ENCODE results near the gene LPP. TPM values are rescaled to one million over a fixed set of nuclear protein-coding genes. Genes with fewer than 3 reads are reported as not detected.
A peak's percentile ranks its signal among the peaks of the same experiment; 100 is the strongest.

Gene LPP
- total RNA-seq, 2 donors from 2014 or later = 46.6 to 92.4 TPM

DNA sequence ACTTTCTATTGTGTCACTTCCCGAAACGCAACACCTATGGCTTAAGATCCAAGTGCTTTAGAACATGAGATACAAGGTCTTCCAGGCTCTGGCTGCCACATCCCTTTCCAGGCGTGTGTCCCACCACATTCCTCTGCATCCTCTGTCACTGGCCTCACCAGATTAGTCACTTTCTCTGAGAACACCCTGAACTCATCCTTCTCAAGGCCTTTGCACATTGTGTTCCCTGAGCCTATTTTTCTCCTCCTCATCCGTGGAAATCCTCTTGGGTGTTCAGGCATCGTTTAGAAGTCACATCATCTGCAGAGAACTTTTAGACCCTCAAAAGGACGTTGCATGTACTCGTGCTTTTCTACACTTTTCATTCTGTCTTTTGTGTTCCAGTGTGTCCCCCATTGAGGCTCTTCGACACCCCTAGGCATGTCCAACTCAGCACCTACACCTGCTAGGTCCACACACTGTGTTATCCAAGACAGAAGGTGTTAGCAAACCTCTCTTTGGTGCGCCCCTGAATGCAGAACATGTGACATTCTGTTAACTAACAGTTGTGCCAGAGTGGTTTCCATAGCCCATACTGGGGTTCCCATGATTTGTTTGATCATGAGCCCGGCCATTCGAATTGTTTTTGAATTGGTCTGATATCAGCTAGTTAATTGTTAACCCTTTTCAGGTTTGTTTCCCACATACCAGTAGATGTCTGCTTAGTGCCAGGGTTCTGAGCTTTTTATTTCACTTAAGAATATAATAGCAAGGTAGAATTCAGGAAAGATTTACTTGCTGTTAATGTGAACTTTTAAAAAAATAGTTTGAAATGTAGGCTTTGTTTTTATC lies 67.2 kb downstream of the LPP start:
- peaks cover 17% of the 10 kb centered on the region for H3K36me3 Mint-ChIP-seq (ENCODE audit: low read depth)
- no peak overlapping the region for H3K4me3 Mint-ChIP-seq
- ATAC-seq (replicated peaks) = no peak
- H3K27ac Mint-ChIP-seq = no peak overlapping the region
- H3K9me3 Mint-ChIP-seq = no peaks in the 10 kb centered on the region
- peaks cover 11% of the 10 kb centered on the region for H3K4me1 Mint-ChIP-seq
- H3K27me3 Mint-ChIP-seq = no peaks in the 10 kb centered on the region

DNA sequence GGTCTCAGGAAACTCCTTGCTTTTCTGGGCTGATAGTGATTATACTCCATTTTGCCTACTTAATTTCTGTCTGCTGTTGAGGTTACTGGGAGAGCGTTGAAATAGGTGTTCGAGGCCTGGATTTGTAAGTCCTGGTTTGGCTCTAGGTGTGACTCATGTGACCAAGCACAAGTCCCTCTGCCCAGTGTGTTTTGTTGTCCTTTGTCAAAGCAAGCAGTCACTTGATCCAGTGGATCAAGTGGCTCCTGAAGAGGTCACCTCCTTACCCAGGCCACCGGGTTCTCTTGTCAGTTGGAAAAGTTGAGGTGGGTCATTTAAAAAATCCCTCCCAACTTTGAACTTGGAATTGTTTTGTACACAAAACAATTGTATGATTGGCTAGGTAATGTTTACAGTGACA lies 70.0 kb downstream of the LPP start:
- Mint-ChIP-seq H3K36me3 (ENCODE audit: low read depth) (peaks cover 24% of the 10 kb centered on the region), H3K27me3 (no peaks in the 10 kb centered on the region), H3K4me3 (no peak overlapping the region), H3K4me1 (peaks cover 5% of the 10 kb centered on the region), H3K27ac (no peak overlapping the region), H3K9me3 (no peaks in the 10 kb centered on the region)
- ATAC-seq (replicated peaks) = no peak

DNA sequence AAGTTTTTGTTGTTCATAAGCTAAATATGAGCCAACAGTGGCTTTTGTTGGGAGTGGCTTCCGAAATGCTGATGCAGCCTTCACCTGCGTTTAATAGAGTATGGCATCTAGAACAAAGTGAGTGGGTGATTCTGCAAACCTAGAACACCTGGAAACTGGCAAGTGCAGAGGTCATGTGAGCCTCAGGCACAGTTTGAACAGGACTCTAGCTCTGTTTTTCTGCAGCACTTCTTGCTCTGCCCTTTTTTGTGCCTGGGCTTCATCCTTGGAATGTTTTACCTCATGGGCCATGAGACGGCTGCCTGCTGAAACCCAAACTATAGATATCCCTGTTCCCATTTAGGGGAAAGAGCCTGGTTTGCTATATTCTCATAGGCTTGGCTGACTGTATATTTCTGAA lies 73.5 kb downstream of the LPP start:
- no peaks in the 10 kb centered on the region for H3K27me3 Mint-ChIP-seq
- H3K4me3 Mint-ChIP-seq = no peak overlapping the region
- no peak for ATAC-seq (replicated peaks)
- no peaks in the 10 kb centered on the region for H3K9me3 Mint-ChIP-seq
- H3K36me3 Mint-ChIP-seq (ENCODE audit: low read depth) = peaks cover 49% of the 10 kb centered on the region
- no peak overlapping the region for H3K27ac Mint-ChIP-seq
- H3K4me1 Mint-ChIP-seq = no peaks in the 10 kb centered on the region

DNA sequence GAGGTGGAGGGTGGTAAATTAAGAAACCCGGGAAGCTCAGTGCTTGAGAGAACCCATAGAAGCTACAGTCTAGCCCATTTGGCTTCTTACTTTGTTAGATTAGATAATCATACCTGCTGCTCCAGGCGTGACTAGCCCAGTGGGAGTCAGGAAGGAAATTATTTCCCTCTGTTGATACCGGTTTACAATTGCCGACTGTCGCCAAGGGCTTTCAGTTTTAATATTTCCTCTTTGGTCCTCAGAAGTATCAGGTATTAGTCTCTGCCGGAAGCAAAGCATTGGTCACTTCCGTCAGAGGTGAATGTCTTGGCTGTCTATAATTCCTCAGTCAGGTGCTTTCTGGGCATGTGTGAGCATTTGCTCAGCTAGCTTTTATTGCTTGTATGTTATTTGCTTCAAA lies 75.2 kb downstream of the LPP start:
- peaks cover 6% of the 10 kb centered on the region for H3K4me1 Mint-ChIP-seq
- no peak overlapping the region for H3K4me3 Mint-ChIP-seq
- no peak overlapping the region for H3K27ac Mint-ChIP-seq
- no peaks in the 10 kb centered on the region for H3K9me3 Mint-ChIP-seq
- ATAC-seq (replicated peaks) = no peak
- H3K36me3 Mint-ChIP-seq (ENCODE audit: low read depth) = peaks cover 49% of the 10 kb centered on the region
- H3K27me3 Mint-ChIP-seq = no peaks in the 10 kb centered on the region

DNA sequence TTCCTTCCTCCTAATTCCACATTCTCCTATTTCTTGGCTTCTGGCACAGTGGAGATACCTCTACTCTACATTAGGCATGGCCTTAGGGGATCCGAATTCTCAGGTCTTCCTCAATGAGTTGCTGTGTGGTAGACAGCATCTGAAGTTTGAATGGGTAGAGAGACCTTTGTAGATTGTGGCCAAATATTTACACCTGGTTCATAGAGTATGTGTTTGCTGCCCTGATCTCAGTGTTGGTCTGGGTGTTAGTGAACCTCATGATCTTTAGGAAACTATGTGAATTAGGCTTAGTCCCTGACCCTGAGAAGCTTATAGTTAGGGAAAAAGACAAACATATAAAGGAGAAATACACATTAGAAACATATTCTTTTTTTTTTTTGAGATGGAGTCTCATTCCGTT lies 75.8 kb downstream of the LPP start:
- no peaks in the 10 kb centered on the region for H3K9me3 Mint-ChIP-seq
- ATAC-seq (replicated peaks) = no peak
- H3K36me3 Mint-ChIP-seq (ENCODE audit: low read depth) = peaks cover 45% of the 10 kb centered on the region
- H3K4me3 Mint-ChIP-seq = no peak overlapping the region
- peaks cover 9% of the 10 kb centered on the region for H3K4me1 Mint-ChIP-seq
- no peaks in the 10 kb centered on the region for H3K27me3 Mint-ChIP-seq
- no peak overlapping the region for H3K27ac Mint-ChIP-seq

DNA sequence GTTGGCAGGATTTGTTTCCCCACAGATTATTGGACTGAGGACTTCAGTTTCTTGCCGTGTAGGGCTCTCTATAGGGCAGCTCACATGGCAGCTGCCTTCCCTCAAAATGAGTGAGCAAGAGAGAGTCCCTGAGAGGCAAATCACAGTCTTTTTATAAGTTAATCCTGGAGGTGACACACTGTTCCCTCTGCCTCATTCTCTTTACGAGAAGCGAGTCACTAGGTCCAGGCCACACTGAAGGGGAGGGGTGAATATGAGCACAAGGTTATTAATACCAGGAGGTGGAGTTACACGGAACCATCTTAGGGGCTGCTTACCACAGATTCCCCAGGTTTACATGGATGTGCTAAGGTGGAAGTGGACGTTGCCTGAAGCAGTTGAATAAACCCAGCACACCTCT lies 77.0 kb downstream of the LPP start:
- no peaks in the 10 kb centered on the region for H3K9me3 Mint-ChIP-seq
- H3K36me3 Mint-ChIP-seq (ENCODE audit: low read depth) = peaks cover 33% of the 10 kb centered on the region
- peak; percentile 68 for ATAC-seq (replicated peaks)
- H3K27ac Mint-ChIP-seq = no peak overlapping the region
- H3K27me3 Mint-ChIP-seq = no peaks in the 10 kb centered on the region
- peaks cover 13% of the 10 kb centered on the region for H3K4me1 Mint-ChIP-seq
- no peak overlapping the region for H3K4me3 Mint-ChIP-seq

DNA sequence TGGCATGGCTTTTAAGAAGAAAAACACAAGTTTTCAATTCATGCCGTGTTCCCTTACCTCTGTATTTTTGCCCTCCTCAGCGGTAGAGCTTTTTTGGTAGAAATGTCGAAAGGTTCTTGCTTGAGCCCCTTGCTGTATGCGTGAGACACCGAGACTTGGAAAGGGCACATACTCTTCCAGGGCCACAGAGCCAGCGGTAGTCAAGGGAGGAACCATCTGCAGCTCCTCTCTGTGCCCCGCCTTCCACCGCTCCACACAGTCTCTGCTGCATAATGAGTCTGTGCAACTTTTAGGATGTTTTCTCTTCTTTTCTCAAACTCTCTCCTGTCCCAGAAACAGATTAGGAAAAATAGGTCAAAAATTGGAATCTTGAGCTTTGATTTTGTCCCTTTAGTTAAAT lies 77.5 kb downstream of the LPP start:
- no peak overlapping the region for H3K27ac Mint-ChIP-seq
- H3K9me3 Mint-ChIP-seq = no peaks in the 10 kb centered on the region
- H3K4me3 Mint-ChIP-seq = no peak overlapping the region
- ATAC-seq (replicated peaks) = no peak
- H3K36me3 Mint-ChIP-seq (ENCODE audit: low read depth) = peaks cover 32% of the 10 kb centered on the region
- no peaks in the 10 kb centered on the region for H3K27me3 Mint-ChIP-seq
- peaks cover 18% of the 10 kb centered on the region for H3K4me1 Mint-ChIP-seq

DNA sequence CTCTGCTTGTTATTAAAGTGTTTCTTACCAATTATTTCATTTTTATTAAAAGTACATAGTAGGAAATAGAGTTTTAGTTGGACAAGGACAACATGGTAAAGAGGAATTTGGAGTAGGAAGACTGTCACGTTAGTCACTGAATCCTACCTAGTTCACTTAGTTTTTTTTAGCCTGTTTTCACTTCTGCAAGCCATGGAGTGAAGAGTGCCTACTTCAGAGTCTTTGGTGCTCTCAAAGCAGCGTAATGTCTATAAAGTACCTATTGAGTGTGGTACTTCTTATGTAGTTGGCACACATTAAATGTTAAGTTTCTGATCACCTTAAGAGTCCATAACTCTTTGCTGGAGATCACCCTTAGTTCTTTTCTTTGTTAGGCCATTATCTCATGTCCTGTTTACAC lies 78.7 kb downstream of the LPP start:
- H3K36me3 Mint-ChIP-seq (ENCODE audit: low read depth) = peaks cover 32% of the 10 kb centered on the region
- no peaks in the 10 kb centered on the region for H3K27me3 Mint-ChIP-seq
- peaks cover 18% of the 10 kb centered on the region for H3K4me1 Mint-ChIP-seq
- ATAC-seq (replicated peaks) = no peak
- no peak overlapping the region for H3K27ac Mint-ChIP-seq
- no peaks in the 10 kb centered on the region for H3K9me3 Mint-ChIP-seq
- no peak overlapping the region for H3K4me3 Mint-ChIP-seq

DNA sequence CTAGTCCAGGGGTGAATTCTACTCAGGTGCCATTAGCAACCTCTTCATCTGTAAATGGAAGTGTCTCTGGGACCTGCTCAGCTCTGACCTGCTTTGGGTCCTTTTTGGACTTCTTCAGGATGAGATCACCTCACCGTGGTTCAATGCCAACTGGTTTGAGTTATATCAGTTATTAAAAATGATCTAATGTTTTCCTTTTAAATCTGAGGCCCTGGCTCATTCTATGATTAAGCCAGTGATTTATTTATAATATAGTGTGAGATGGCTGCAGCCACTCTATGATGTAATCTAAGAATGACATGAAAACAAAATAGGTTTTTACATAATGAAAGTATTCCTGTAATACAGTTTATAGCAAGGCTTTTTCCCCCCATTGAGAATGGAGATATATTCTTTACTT lies 79.4 kb downstream of the LPP start:
- Mint-ChIP-seq H3K9me3 (no peaks in the 10 kb centered on the region), H3K4me1 (peaks cover 23% of the 10 kb centered on the region), H3K27me3 (no peaks in the 10 kb centered on the region), H3K4me3 (no peak overlapping the region), H3K27ac (no peak overlapping the region), H3K36me3 (ENCODE audit: low read depth) (peaks cover 30% of the 10 kb centered on the region)
- no peak for ATAC-seq (replicated peaks)

DNA sequence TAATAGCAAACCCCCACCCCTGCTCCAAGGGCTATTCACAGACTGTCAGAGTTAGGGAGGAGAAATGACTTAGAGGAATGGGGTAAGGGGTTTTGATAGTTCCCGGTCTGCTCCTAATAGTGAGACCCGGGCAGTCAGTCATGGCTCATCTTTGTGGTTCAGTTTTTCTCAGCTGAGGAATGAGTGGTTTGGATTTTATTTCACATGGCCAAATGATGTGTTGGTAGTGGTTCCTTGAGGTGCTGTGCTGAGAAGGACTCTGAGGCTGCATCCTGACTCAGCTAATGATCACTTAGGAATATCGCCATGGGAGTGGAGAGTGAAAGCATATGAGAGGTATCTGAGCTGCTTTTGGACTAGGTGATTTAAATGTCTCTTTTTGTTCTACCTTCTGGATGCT lies 80.2 kb downstream of the LPP start:
- Mint-ChIP-seq H3K9me3 (no peaks in the 10 kb centered on the region), H3K27me3 (no peaks in the 10 kb centered on the region), H3K4me3 (no peak overlapping the region), H3K36me3 (ENCODE audit: low read depth) (peaks cover 25% of the 10 kb centered on the region), H3K4me1 (peaks cover 24% of the 10 kb centered on the region), H3K27ac (no peak overlapping the region)
- no peak for ATAC-seq (replicated peaks)

DNA sequence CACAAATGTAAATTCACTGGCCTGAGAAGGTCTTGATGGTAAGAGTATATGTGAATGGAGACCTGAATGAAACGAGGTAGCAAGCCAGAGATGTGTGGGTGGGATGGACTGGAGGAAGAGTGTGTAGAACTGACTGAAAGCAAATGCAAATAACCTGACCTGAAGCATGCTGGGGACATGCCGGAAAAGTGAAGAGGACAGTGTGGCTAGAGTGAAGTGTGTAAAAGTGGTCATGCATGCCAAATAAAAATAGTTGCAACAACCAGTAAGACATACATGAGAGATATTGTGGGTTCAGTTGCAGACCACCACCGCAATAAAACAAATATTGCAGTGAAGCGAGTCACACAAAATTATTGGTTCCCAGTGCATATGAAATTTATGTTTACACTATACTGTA lies 82.3 kb downstream of the LPP start:
- peaks cover 24% of the 10 kb centered on the region for H3K4me1 Mint-ChIP-seq
- ATAC-seq (replicated peaks) = no peak
- H3K27ac Mint-ChIP-seq = no peak overlapping the region
- no peaks in the 10 kb centered on the region for H3K27me3 Mint-ChIP-seq
- no peaks in the 10 kb centered on the region for H3K9me3 Mint-ChIP-seq
- peaks cover 11% of the 10 kb centered on the region for H3K36me3 Mint-ChIP-seq (ENCODE audit: low read depth)
- no peak overlapping the region for H3K4me3 Mint-ChIP-seq

DNA sequence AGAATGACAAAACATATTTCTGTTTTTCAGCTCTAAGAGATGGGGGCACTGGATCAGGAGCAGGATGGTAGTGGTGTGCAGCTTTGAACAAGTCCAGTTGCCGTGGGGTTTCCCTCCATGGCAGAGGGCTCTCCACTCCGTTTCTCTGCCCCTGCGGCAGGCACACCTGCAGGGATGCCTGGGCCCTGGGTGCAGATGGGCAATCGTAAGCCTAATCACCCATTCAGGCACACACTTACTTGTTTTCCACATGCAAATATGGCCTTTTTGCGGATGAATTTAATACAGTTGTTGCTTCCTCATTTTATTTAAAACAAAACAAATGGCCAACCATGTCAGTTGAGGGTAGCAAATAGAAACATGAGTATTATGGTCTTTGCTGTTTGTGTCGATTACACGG lies 85.1 kb downstream of the LPP start:
- Mint-ChIP-seq H3K27me3 (no peaks in the 10 kb centered on the region), H3K4me3 (no peak overlapping the region), H3K27ac (no peak overlapping the region), H3K36me3 (ENCODE audit: low read depth) (peaks cover 6% of the 10 kb centered on the region), H3K9me3 (no peaks in the 10 kb centered on the region), H3K4me1 (peaks cover 29% of the 10 kb centered on the region)
- no peak for ATAC-seq (replicated peaks)

DNA sequence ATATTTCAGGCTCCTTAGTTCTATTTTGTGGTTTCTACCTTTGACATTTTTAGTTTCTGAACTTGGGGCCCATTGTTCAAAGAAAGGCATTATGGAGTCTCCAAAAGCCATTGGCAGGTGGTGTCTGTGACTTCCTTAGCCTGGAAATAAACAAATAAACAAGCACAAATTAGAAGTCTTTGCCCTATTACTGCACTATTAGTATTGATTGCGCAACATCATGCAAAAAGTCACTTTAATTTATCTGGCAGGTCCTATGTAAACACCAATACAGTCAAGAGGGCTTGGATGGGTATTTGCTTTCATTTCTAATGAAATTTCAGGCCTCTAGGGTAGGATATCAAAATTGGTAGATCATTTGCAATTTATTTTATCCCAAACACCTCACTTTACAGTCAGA lies 85.6 kb downstream of the LPP start:
- peaks cover 6% of the 10 kb centered on the region for H3K36me3 Mint-ChIP-seq (ENCODE audit: low read depth)
- ATAC-seq (replicated peaks) = no peak
- H3K4me1 Mint-ChIP-seq = peaks cover 31% of the 10 kb centered on the region
- H3K4me3 Mint-ChIP-seq = no peak overlapping the region
- H3K9me3 Mint-ChIP-seq = no peaks in the 10 kb centered on the region
- no peak overlapping the region for H3K27ac Mint-ChIP-seq
- H3K27me3 Mint-ChIP-seq = no peaks in the 10 kb centered on the region

DNA sequence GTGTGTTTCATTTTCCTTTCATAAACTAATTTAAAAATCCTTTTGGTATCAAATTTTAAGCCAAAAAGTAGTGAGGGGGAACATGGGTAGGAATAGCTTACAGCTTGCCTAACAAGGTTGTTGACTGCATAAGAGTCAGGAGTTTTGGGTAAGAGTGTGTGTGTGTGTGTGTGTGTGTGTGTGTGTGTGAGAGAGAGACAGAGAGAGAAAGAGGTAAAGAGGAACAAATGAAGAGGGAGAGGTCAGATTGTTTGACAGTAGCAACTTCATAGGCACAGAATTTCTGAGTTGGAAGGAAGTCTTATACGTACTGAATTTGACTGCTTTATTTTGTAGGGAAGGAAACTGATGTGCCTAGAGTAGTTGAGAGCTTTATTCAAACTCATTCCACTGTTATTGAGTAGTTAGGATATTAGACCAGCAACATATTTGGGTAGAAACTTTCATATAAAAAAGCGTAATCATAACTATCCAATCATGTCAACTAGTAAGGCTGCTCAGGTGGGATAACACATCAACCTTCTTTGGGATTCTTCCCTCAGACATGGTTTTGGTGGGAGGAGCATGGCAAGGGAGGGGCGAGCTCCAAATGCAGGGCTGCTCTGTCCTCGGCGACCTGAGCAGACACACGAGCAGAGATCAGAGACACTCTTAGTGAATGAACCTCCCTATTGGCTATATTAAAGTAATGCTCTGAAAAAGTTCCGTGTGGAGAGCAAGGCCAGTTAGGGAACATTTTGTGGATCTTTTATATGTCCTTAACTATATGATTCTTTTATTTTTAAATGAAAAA lies 86.4 kb downstream of the LPP start:
- Mint-ChIP-seq H3K4me1 (peaks cover 29% of the 10 kb centered on the region), H3K9me3 (no peaks in the 10 kb centered on the region), H3K27ac (peak overlapping the region; percentile 10), H3K4me3 (no peak overlapping the region), H3K27me3 (no peaks in the 10 kb centered on the region), H3K36me3 (ENCODE audit: low read depth) (peaks cover 6% of the 10 kb centered on the region)
- ATAC-seq (replicated peaks) = no peak

DNA sequence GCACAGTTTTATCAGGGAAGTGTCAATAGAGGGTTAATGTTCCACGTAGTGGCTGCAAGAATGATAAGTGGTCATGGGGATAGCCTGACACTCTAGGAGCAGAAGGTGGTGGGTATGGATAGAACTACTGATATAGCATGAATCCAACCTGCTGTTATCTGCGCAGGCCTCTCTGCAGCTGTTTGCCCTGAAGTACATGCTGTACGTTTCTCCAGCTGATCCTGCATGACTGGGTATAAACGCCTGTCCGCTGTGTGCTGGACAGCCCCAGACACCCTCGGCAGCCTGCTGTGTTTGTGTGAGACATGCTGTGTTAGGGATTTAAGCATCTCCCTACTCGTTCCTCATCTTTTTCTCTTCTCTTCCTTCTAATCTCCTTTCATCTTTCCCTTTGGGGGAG lies 87.1 kb downstream of the LPP start:
- no peaks in the 10 kb centered on the region for H3K9me3 Mint-ChIP-seq
- no peak overlapping the region for H3K4me3 Mint-ChIP-seq
- H3K27me3 Mint-ChIP-seq = no peaks in the 10 kb centered on the region
- H3K27ac Mint-ChIP-seq = no peak overlapping the region
- peaks cover 12% of the 10 kb centered on the region for H3K36me3 Mint-ChIP-seq (ENCODE audit: low read depth)
- peaks cover 27% of the 10 kb centered on the region for H3K4me1 Mint-ChIP-seq
- no peak for ATAC-seq (replicated peaks)

Data from activated T-helper 17 cell treated with anti-CD3 and anti-CD28 coated beads, Interleukin-2, amount 50 U/mL, for 72 hours (primary cell).